Mesothelial cell of epicardium (in vitro differentiated cells): ENCODE measurements around the gene TMEM156. TPM values are rescaled to one million over a fixed set of nuclear protein-coding genes. Genes with fewer than 3 reads are reported as not detected.

Experiments used
- DNase-seq, 2 experiments: peaks; one replicate each; pipeline ENCODE4 v3.0.0; 2021; ENCODE audit warnings: low spot score in 2 of 2; ENCODE audit not compliant: unreplicated experiment in 2 of 2
- H3K27ac Mint-ChIP-seq: 2 replicates; pipeline ENCODE4 v1.8.0; 2021; ENCODE audit warnings: mixed read lengths
- H3K27me3 Mint-ChIP-seq: 2 replicates; pipeline ENCODE4 v1.8.0; 2021; ENCODE audit warnings: low read depth, mixed read lengths
- H3K36me3 Mint-ChIP-seq: 2 replicates; pipeline ENCODE4 v1.8.0; 2021; ENCODE audit warnings: mixed read lengths
- H3K4me1 Mint-ChIP-seq: 2 replicates; pipeline ENCODE4 v1.8.0; 2021; ENCODE audit warnings: mixed read lengths
- H3K4me3 Mint-ChIP-seq: 2 replicates; pipeline ENCODE4 v1.8.0; 2021; ENCODE audit warnings: mild to moderate bottlenecking, moderate library complexity, mixed read lengths
- H3K9me3 Mint-ChIP-seq: 2 replicates; pipeline ENCODE4 v1.8.0; 2021; ENCODE audit warnings: mixed read lengths
- total RNA-seq: library from RNA; stranded (reverse); gene quantifications from 3 replicates; pipeline ENCODE4 v1.2.1, GENCODE V29; 2021
- TF ChIP-seq, protein P1 (sequence below): fragments of 200-600 bp; sonication (generic); IDR thresholded peaks from one replicate; pipeline ENCODE4 v1.5.0; 2021; ENCODE audit warnings: antibody characterized with exemption; ENCODE audit not compliant: unreplicated experiment

The TMEM156 gene
- total RNA-seq, 1 donor from 2014 or later: not detected

DNA sequence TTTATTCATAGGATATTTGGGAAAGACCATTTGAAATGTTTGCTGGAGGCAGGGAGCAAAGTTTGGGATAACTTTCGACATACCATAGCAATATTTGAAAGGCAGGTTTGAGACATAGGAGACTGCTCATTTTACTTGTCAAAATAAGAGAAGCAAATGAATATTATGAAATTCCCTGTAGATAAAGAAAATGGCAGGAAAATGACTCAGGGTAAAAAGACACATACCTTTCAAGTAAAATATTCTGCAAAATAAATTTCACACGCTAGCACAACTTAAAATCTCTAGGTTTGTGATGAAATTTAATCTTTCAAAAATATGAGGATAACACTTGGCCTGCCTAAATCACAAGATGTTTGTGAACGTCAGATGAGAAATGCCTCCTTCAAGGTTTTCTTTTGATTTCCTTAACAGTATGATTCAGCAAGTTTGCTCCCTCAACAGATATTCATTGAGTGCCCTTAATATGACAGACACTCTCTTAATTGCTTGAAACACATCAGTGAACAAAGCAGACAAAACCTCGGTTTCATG lies 6.6 kb downstream of the TMEM156 start:
- H3K9me3 Mint-ChIP-seq: peaks cover 14% of the 10 kb centered on the region
- TF ChIP-seq, protein P1, sequence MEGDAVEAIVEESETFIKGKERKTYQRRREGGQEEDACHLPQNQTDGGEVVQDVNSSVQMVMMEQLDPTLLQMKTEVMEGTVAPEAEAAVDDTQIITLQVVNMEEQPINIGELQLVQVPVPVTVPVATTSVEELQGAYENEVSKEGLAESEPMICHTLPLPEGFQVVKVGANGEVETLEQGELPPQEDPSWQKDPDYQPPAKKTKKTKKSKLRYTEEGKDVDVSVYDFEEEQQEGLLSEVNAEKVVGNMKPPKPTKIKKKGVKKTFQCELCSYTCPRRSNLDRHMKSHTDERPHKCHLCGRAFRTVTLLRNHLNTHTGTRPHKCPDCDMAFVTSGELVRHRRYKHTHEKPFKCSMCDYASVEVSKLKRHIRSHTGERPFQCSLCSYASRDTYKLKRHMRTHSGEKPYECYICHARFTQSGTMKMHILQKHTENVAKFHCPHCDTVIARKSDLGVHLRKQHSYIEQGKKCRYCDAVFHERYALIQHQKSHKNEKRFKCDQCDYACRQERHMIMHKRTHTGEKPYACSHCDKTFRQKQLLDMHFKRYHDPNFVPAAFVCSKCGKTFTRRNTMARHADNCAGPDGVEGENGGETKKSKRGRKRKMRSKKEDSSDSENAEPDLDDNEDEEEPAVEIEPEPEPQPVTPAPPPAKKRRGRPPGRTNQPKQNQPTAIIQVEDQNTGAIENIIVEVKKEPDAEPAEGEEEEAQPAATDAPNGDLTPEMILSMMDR: no peak
- no peaks in the 10 kb centered on the region for H3K4me1 Mint-ChIP-seq
- no peak for DNase-seq
- H3K36me3 Mint-ChIP-seq: no peaks in the 10 kb centered on the region
- H3K27me3 Mint-ChIP-seq: no peaks in the 10 kb centered on the region
- H3K4me3 Mint-ChIP-seq: no peak overlapping the region
- no peak overlapping the region for H3K27ac Mint-ChIP-seq

DNA sequence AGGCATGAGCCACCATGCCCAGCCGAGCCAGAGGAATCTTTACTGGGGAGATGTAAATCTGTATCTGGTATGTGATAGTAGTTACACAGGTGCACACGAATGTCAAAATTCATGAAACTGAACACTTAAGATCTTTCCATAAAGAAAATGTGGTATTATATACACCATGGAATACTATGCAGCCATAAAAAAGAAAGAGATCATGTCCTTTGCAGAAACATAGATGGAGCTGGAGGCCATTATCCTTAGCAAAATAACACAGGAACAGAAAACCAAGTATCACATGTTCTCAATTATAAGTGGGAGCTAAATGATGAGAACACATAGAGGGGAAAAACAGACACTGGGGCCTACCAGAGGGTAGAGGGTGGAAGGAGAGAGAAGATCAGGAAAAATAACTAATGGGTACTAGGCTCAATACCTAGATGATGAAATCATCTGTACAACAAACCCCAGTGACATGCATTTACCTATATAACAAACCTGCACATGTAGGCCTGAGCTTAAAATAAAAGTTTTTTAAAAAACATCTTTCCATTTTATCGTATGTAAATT lies 7.8 kb downstream of the TMEM156 start:
- no peaks in the 10 kb centered on the region for H3K27me3 Mint-ChIP-seq
- peaks cover 14% of the 10 kb centered on the region for H3K9me3 Mint-ChIP-seq
- DNase-seq: no peak
- H3K36me3 Mint-ChIP-seq: no peaks in the 10 kb centered on the region
- H3K27ac Mint-ChIP-seq: no peak overlapping the region
- no peak overlapping the region for H3K4me3 Mint-ChIP-seq
- no peaks in the 10 kb centered on the region for H3K4me1 Mint-ChIP-seq
- TF ChIP-seq, protein P1: no peak

DNA sequence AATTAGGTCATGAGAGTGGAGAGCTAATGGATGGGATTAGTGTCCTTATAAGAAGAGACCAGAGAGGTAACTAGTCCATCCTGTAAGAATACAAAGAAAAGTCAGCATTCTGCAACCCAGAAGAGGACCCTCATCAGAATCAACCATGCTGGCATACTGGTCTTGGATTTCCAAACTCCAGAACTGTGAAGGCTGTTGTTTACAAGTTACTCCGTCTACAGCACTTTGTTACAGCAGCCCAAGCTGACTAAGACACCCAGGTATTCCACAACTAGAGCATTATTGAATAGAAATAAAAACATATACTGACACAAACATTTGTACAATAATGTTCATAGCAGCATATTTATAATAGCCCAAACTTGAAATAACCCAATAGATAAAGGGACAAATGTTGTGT lies 9.2 kb downstream of the TMEM156 start:
- Mint-ChIP-seq H3K4me1 (no peaks in the 10 kb centered on the region), H3K27ac (no peak overlapping the region), H3K4me3 (no peak overlapping the region), H3K9me3 (peaks cover 14% of the 10 kb centered on the region), H3K27me3 (no peaks in the 10 kb centered on the region), H3K36me3 (no peaks in the 10 kb centered on the region)
- DNase-seq: no peak
- TF ChIP-seq, protein P1: no peak

DNA sequence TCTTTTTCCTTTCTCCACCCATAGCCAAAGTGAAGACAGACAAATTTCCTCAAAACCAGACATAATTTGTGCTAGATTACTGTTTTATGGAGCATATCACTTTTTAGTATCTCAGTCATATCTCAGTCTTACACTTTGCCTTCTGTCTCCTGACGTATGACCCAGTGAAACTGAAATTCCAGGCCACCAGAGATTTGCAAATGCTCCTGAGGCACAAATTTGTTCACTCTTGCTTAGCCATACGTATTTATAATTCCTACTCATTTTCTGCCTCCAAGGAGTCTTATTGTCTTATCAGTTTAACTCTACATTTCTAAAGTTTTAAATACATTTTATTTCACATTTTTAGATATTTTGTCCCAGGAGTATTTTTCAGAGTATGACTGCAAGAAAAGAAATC lies 10.0 kb downstream of the TMEM156 start:
- Mint-ChIP-seq H3K9me3 (peaks cover 18% of the 10 kb centered on the region), H3K4me3 (no peak overlapping the region), H3K27me3 (no peaks in the 10 kb centered on the region), H3K27ac (no peak overlapping the region), H3K4me1 (no peaks in the 10 kb centered on the region), H3K36me3 (no peaks in the 10 kb centered on the region)
- DNase-seq: no peak
- TF ChIP-seq, protein P1: no peak

DNA sequence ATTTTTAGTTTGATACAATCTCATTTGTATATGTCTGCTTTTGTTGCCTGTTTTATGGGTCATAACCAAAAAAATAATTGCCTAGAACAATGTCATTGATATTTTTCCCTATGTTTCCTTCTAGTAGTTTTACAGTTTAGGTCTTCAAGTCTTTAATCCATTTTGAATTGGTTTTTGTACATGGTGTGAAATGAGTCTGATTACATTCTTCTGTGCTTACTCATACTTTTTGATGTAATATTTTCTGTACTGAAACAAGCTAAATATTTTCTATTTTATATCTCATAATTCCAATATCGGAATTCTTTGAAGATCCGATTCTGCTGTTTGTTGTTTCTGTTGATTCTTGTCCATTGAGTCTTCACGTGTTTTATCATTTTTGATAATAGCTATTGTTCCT lies 10.6 kb downstream of the TMEM156 start:
- TF ChIP-seq, protein P1: no peak
- Mint-ChIP-seq H3K4me3 (no peak overlapping the region), H3K4me1 (no peaks in the 10 kb centered on the region), H3K27ac (no peak overlapping the region), H3K36me3 (no peaks in the 10 kb centered on the region), H3K27me3 (no peaks in the 10 kb centered on the region), H3K9me3 (peaks cover 20% of the 10 kb centered on the region)
- no peak for DNase-seq

DNA sequence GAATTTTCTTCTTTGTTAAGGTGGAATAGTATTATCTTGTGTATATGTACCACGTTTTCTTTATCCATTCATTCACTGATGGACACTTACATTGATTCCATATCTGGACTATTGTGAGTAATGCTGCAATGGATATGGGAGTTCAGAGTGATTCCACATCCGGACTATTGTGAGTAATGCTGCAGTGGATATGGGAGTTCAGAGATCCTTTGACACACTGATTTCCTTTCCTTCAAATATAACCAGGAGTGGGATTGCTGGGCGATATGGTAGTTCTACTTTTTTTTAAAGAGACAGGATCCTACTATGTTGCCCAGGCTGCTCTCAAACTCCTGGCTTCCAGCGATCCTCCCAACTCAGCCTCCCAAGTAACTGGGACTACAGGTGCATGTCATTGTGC lies 12.1 kb downstream of the TMEM156 start:
- Mint-ChIP-seq H3K27ac (no peak overlapping the region), H3K36me3 (no peaks in the 10 kb centered on the region), H3K9me3 (peaks cover 25% of the 10 kb centered on the region), H3K4me1 (no peaks in the 10 kb centered on the region), H3K27me3 (no peaks in the 10 kb centered on the region), H3K4me3 (no peak overlapping the region)
- DNase-seq: no peak
- TF ChIP-seq, protein P1: no peak
